H1 (cell line): ENCODE results near the gene RPL6. TPM values are rescaled to one million over a fixed set of nuclear protein-coding genes. Genes with fewer than 3 reads are reported as not detected.

Source experiments
- CTCF ChIA-PET: fragments of 300-600 bp; sonication (Branson Sonifier 250); formaldehyde crosslinking; loops from one replicate; lab custom pipeline; 2021; ENCODE audit not compliant: partially characterized antibody; lab: Charles Lee
- POLR2A ChIA-PET: fragments of 300-600 bp; sonication (Branson Sonifier 250); formaldehyde crosslinking; loops from one replicate; lab custom pipeline; 2021; ENCODE audit warnings: inconsistent platforms; ENCODE audit not compliant: partially characterized antibody; lab: Charles Lee
- DNase-seq, 2 experiments: peaks; one replicate each; pipeline versions ENCODE4 v3.0.0 to v3.0.0-alpha.2; 2010 to 2022; ENCODE audit warnings: low spot score in 2 of 2, low read depth in 1 of 2, mixed read lengths in 1 of 2
- FAIRE-seq: peaks from 2 replicates; lab custom pipeline; 2011; peaks lifted over from hg19 to GRCh38; lab: Jason Lieb, UNC
- H2AFZ ChIP-seq: 2 replicates; pipeline ENCODE4 v1.8.1; 2012; ENCODE audit warnings: low read length, inconsistent platforms
- H2AK5ac ChIP-seq: 2 replicates; pipeline ENCODE4 v1.6.1; 2013; ENCODE audit warnings: low read depth, low read length
- H2BK120ac ChIP-seq: replicated peaks from 2 replicates; pipeline ENCODE3; 2013; ENCODE audit warnings: low read depth, low read length, inconsistent platforms
- H2BK12ac ChIP-seq: 2 replicates; pipeline ENCODE4 v1.6.1; 2013; ENCODE audit warnings: low read depth, low read length
- H2BK15ac ChIP-seq: 2 replicates; pipeline ENCODE4 v1.6.1; 2013; ENCODE audit warnings: low read length
- H2BK20ac ChIP-seq: 2 replicates; pipeline ENCODE4 v1.6.1; 2013; ENCODE audit warnings: low read length
- H2BK5ac ChIP-seq: 2 replicates; pipeline ENCODE4 v1.6.1; 2013; ENCODE audit warnings: low read depth, low read length
- H3K14ac ChIP-seq: 2 replicates; pipeline ENCODE4 v1.6.1; 2013; ENCODE audit warnings: inconsistent platforms; ENCODE audit not compliant: insufficient read length
- H3K18ac ChIP-seq: 2 replicates; pipeline ENCODE4 v1.6.1; 2013; ENCODE audit warnings: low read length; ENCODE audit errors: extremely low read depth
- H3K23ac ChIP-seq: 2 replicates; pipeline ENCODE4 v1.6.1; 2013; ENCODE audit warnings: inconsistent platforms; ENCODE audit not compliant: insufficient read length
- H3K23me2 ChIP-seq: 2 replicates; pipeline ENCODE4 v1.6.1; 2013; ENCODE audit warnings: low read depth, low read length
- H3K27ac ChIP-seq: 2 replicates; pipeline ENCODE4 v1.6.1; 2011; ENCODE audit warnings: low read depth, low read length, inconsistent platforms
- H3K27me3 ChIP-seq, 4 experiments: replicated peaks in 1 of 4; 1 replicate in 1 of 4; 2 replicates in 3 of 4; pipeline versions ENCODE4 v1.6.1 to v1.8.1; 2011 to 2013; ENCODE audit warnings: low read length in 3 of 4, mild to moderate bottlenecking in 3 of 4, inconsistent platforms in 2 of 4, mixed read lengths in 2 of 4, moderate library complexity in 1 of 4; ENCODE audit not compliant: control insufficient read depth in 3 of 4, insufficient read depth in 3 of 4; ENCODE audit errors: extremely low read depth in 1 of 4
- H3K36me3 ChIP-seq, 4 experiments: 2 replicates each; pipeline versions ENCODE4 v1.6.1 to v1.8.1; 2011 to 2013; ENCODE audit warnings: mild to moderate bottlenecking in 4 of 4, low read length in 3 of 4, moderate library complexity in 2 of 4, control low read depth in 1 of 4, inconsistent platforms in 1 of 4; ENCODE audit not compliant: insufficient read depth in 4 of 4, control insufficient read depth in 2 of 4
- H3K4ac ChIP-seq: replicated peaks from 2 replicates; pipeline ENCODE3; 2013; ENCODE audit warnings: low read length, low read depth, mixed read lengths, inconsistent platforms; ENCODE audit not compliant: insufficient read length
- H3K4me1 ChIP-seq, 4 experiments: replicated peaks in 1 of 4; 1 replicate in 1 of 4; 2 replicates in 3 of 4; pipeline versions ENCODE4 v1.6.1 to v1.8.1; 2011 to 2013; ENCODE audit warnings: low read length in 3 of 4, inconsistent platforms in 2 of 4, mixed read lengths in 1 of 4; ENCODE audit not compliant: insufficient read depth in 4 of 4, control insufficient read depth in 3 of 4
- H3K4me2 ChIP-seq, 2 experiments: 2 replicates each; pipeline versions ENCODE4 v1.6.1 to v1.8.1; 2011 to 2013; ENCODE audit warnings: low read depth in 2 of 2, low read length in 2 of 2, control low read depth in 1 of 2, inconsistent platforms in 1 of 2, mild to moderate bottlenecking in 1 of 2; ENCODE audit not compliant: insufficient read depth in 1 of 2
- H3K4me3 ChIP-seq, 4 experiments: fragments of 200-600, 300-600 bp in 1 of 4; sonication (generic), shearing (Covaris generic), sonication (Bioruptor Twin) in 1 of 4; 2 replicates each; pipeline versions ENCODE4 v1.5.1 to v1.8.1; 2011 to 2016; ENCODE audit warnings: low read length in 4 of 4, low read depth in 3 of 4, control low read depth in 2 of 4, inconsistent platforms in 2 of 4, mild to moderate bottlenecking in 2 of 4, mixed read lengths in 1 of 4, moderate library complexity in 1 of 4; ENCODE audit not compliant: insufficient read depth in 2 of 4; ENCODE audit errors: extremely low read depth in 1 of 4
- H3K56ac ChIP-seq: replicated peaks from 2 replicates; pipeline ENCODE3; 2013; ENCODE audit warnings: low read depth, mild to moderate bottlenecking, mixed read lengths, low read length, inconsistent platforms; ENCODE audit not compliant: insufficient read length
- H3K79me1 ChIP-seq: 2 replicates; pipeline ENCODE4 v1.6.1; 2013; ENCODE audit warnings: low read depth, low read length, control low read depth
- H3K79me2 ChIP-seq, 2 experiments: 2 replicates each; pipeline versions ENCODE4 v1.6.1 to v1.8.1; 2012 to 2013; ENCODE audit warnings: low read length in 2 of 2, mild to moderate bottlenecking in 2 of 2, inconsistent platforms in 1 of 2; ENCODE audit not compliant: insufficient read depth in 2 of 2, control insufficient read depth in 1 of 2
- H3K9ac ChIP-seq, 4 experiments: replicated peaks in 1 of 4; 1 replicate in 1 of 4; 2 replicates in 3 of 4; pipeline versions ENCODE4 v1.6.1 to v1.8.1; 2011 to 2013; ENCODE audit warnings: low read depth in 3 of 4, low read length in 3 of 4, control low read depth in 2 of 4, mild to moderate bottlenecking in 2 of 4, moderate library complexity in 2 of 4, inconsistent platforms in 1 of 4; ENCODE audit errors: extremely low read depth in 1 of 4
- H3K9me3 ChIP-seq, 2 experiments: 2 replicates each; pipeline versions ENCODE4 v1.6.1 to v1.8.1; 2012 to 2013; ENCODE audit warnings: mild to moderate bottlenecking in 2 of 2, moderate library complexity in 2 of 2, control low read depth in 1 of 2, inconsistent platforms in 1 of 2, low read depth in 1 of 2, low read length in 1 of 2, mixed read lengths in 1 of 2; ENCODE audit not compliant: insufficient read depth in 2 of 2
- H4K20me1 ChIP-seq, 2 experiments: replicated peaks in 1 of 2; 2 replicates each; pipeline versions ENCODE3 to v1.8.1; 2011 to 2013; ENCODE audit warnings: inconsistent platforms in 2 of 2, low read length in 2 of 2, mild to moderate bottlenecking in 1 of 2; ENCODE audit not compliant: insufficient read depth in 2 of 2, control insufficient read depth in 1 of 2
- H4K5ac ChIP-seq: 2 replicates; pipeline ENCODE4 v1.6.1; 2013; ENCODE audit warnings: low read length, low read depth, mixed read lengths, inconsistent platforms; ENCODE audit not compliant: insufficient read length
- H4K8ac ChIP-seq: 2 replicates; pipeline ENCODE4 v1.8.0; 2013; ENCODE audit warnings: mild to moderate bottlenecking, moderate library complexity, low read length, inconsistent platforms; ENCODE audit not compliant: insufficient read depth; ENCODE audit errors: extremely low read depth
- H4K91ac ChIP-seq: replicated peaks from 2 replicates; pipeline ENCODE3; 2013; ENCODE audit warnings: low read length, mixed read lengths, inconsistent platforms; ENCODE audit not compliant: insufficient read length
- BACH1 ChIP-seq: IDR thresholded peaks from 2 replicates; pipeline ENCODE4 v1.6.1; 2012; ENCODE audit warnings: low read length, improper control_type of control experiment
- CHD1 ChIP-seq: IDR thresholded peaks from 2 replicates; pipeline ENCODE4 v1.6.1; 2012; ENCODE audit warnings: low read depth, low read length, improper control_type of control experiment
- CREB1 ChIP-seq: IDR thresholded peaks from 2 replicates; pipeline ENCODE4 v1.6.1; 2012; ENCODE audit warnings: inconsistent platforms
- GTF2F1 ChIP-seq: IDR thresholded peaks from 2 replicates; pipeline ENCODE4 v1.6.1; 2012; ENCODE audit warnings: low read depth, low read length, improper control_type of control experiment, borderline replicate concordance
- POLR2A ChIP-seq, 2 experiments: IDR thresholded peaks; 1 replicate in 1 of 2; 2 replicates in 1 of 2; pipeline ENCODE4 v1.6.1; 2011; ENCODE audit warnings: low read depth in 2 of 2, low read length in 2 of 2, mild to moderate bottlenecking in 2 of 2; ENCODE audit errors: control extremely low read depth in 1 of 2
- RFX5 ChIP-seq: IDR thresholded peaks from 2 replicates; pipeline ENCODE4 v1.6.1; 2011; ENCODE audit warnings: low read depth, low read length, improper control_type of control experiment, borderline replicate concordance
- SAP30 ChIP-seq: fragments of 300-600 bp; sonication (generic); IDR thresholded peaks from 2 replicates; pipeline ENCODE4 v1.7.1; 2012; ENCODE audit warnings: low read length, moderate library complexity, mild to moderate bottlenecking, inconsistent platforms; ENCODE audit not compliant: insufficient read depth, insufficient replicate concordance
- SIRT6 ChIP-seq: IDR thresholded peaks from one replicate; pipeline ENCODE4 v1.7.1; 2012; ENCODE audit warnings: low read length, inconsistent platforms
- SUZ12 ChIP-seq: fragments of 200-600 bp; sonication (generic); IDR thresholded peaks from 2 replicates; pipeline ENCODE4 v1.6.1; 2012; ENCODE audit warnings: mild to moderate bottlenecking, inconsistent platforms, low read length, moderate library complexity, mixed read lengths
- TBP ChIP-seq: IDR thresholded peaks from 2 replicates; pipeline ENCODE4 v1.6.1; 2011; ENCODE audit warnings: low read depth, low read length, improper control_type of control experiment
- ZNF274 ChIP-seq: IDR thresholded peaks from 2 replicates; pipeline ENCODE4 v1.7.0; 2012; ENCODE audit warnings: low read length, borderline replicate concordance; ENCODE audit errors: extremely low read depth
- polyA plus RNA-seq, 7 experiments: library from polyadenylated mRNA; depleted of rRNA in 3 of 7; stranded (reverse) in 5 of 7; unstranded in 2 of 7; fragments of >200 nt in 5 of 7; fragments of 200-250 nt in 2 of 7; gene quantifications; 1 replicate in 5 of 7; 2 replicates in 1 of 7; 4 replicates in 1 of 7; pipeline versions ENCODE4 v1.2.1 to v1.2.3, GENCODE V29; 2011 to 2013; ENCODE audit warnings: missing spikeins in 2 of 7, mixed read lengths in 2 of 7
- total RNA-seq: library from RNA; stranded (reverse); fragmentation: NEBNext Ultra II Directional; extraction: Animal tissue kit (Norgen Biotek cat#: 25700); gene quantifications from 2 replicates; pipeline ENCODE4 v1.2.1, GENCODE V29; 2021
- TF ChIP-seq, protein P1 (sequence below): IDR thresholded peaks from 2 replicates; pipeline ENCODE4 v1.6.1; 2012; ENCODE audit warnings: inconsistent platforms

RPL6 gene
- total and polyA plus RNA-seq, 2 of the 8 experiments (the other 6 are each of a cell fraction or from before 2014, with no cell fraction given), result 1,073 to 1,643 TPM

DNA sequence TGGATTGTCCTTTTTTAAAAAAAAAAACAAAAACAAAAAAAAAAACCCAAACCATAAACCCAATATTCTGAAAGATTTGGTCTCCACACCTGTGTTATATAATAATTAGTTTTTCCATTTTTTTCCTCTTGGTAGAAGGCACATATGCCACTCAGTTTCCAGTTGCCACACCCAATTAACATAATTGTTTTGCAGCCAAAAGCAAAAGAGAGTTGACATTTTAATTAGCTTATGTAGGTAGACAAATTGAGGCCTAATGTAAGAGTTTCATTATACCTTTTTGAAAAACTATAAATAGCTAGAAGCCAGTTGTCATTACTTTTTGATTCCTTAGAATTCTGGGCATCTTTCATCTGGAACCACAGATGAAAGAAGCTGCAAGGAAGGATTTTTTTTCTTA lies 30.4 kb upstream of the RPL6 start:
- no peak overlapping the region for H2BK20ac ChIP-seq
- peaks cover 0 to 2% of the 10 kb centered on the region in 2 experiments for H4K20me1 ChIP-seq
- no peak overlapping the region for H2AK5ac ChIP-seq
- no peaks in the 10 kb centered on the region for H3K36me3 ChIP-seq
- H3K56ac ChIP-seq, result no peak overlapping the region
- no peak overlapping the region for H3K27ac ChIP-seq
- ChIA-PET CTCF (interaction anchor here (1.7 kb wide), 1 partner anchor 242 kb away, joined by 4 read pairs; no protein-coding TSS in a partner anchor), POLR2A (interaction anchor here (1.0 kb wide), 1 partner anchor 15 kb away, joined by 3 read pairs; no protein-coding TSS in a partner anchor)
- DNase-seq (no peak), FAIRE-seq (no peak)
- H3K4ac ChIP-seq, result no peak overlapping the region
- H3K4me2 ChIP-seq, result no peak overlapping the region
- H3K23me2 ChIP-seq, result no peaks in the 10 kb centered on the region
- H2BK15ac ChIP-seq, result no peak overlapping the region
- no peak overlapping the region for H2BK120ac ChIP-seq
- H3K23ac ChIP-seq, result no peak overlapping the region
- no peak overlapping the region for H4K5ac ChIP-seq
- no peak overlapping the region for H3K9ac ChIP-seq
- peaks cover 0 to 49% of the 10 kb centered on the region in 2 experiments; a peak in 3 of 4 replicates for H3K79me2 ChIP-seq
- no peaks in the 10 kb centered on the region for H3K9me3 ChIP-seq
- no peaks in the 10 kb centered on the region; the same call in 1 of the 2 replicates for H3K79me1 ChIP-seq
- no peak overlapping the region for H3K18ac ChIP-seq
- H4K91ac ChIP-seq, result no peak overlapping the region
- no peaks in the 10 kb centered on the region for H3K4me1 ChIP-seq
- H3K27me3 ChIP-seq, result no peaks in the 10 kb centered on the region
- H2BK12ac ChIP-seq, result no peak overlapping the region
- no peak overlapping the region for H3K4me3 ChIP-seq
- no peak for TF ChIP-seq BACH1
- TF ChIP-seq SUZ12, result no peak
- no peak for TF ChIP-seq GTF2F1
- TF ChIP-seq CREB1, result no peak
- TF ChIP-seq SIRT6, result no peak
- TF ChIP-seq CHD1, result no peak
- TF ChIP-seq, protein P1, sequence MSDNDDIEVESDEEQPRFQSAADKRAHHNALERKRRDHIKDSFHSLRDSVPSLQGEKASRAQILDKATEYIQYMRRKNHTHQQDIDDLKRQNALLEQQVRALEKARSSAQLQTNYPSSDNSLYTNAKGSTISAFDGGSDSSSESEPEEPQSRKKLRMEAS, result no peak
- TF ChIP-seq RFX5, result no peak
- TF ChIP-seq SAP30, result no peak
- TF ChIP-seq TBP, result no peak
- no peak for TF ChIP-seq ZNF274
- no peak for TF ChIP-seq POLR2A (IDR thresholded peaks at IDR 0.05; ENCODE audit: control extremely low read depth in 1 of 2, low read depth in 2 of 2, low read length in 2 of 2)
- no peak overlapping the region for H3K14ac ChIP-seq
- H2BK5ac ChIP-seq, result no peak overlapping the region
- H2AFZ ChIP-seq, result no peak overlapping the region
- H4K8ac ChIP-seq, result no peak overlapping the region
